Breast epithelium (tissue), 4 donors: ENCODE measurements around the gene ASTN2. TPM values are rescaled to one million over a fixed set of nuclear protein-coding genes. Genes with fewer than 3 reads are reported as not detected.
A peak's percentile ranks its signal among the peaks of the same experiment; 100 is the strongest.

ENCODE experiments used
- DNase-seq, 2 donors: peaks; one replicate each; pipeline ENCODE4 v3.0.0-alpha.2; 2019; ENCODE audit warnings: low spot score in 2 of 2
- H3K27ac ChIP-seq, 2 donors: fragments of 200-600 bp; sonication (generic) in 1 of 2; one replicate each; pipeline ENCODE4 v1.5.1; 2016 to 2019; ENCODE audit warnings: mild to moderate bottlenecking in 1 of 2
- H3K27me3 ChIP-seq, 2 donors: fragments of 200-600 bp; sonication (generic) in 1 of 2; one replicate each; pipeline versions ENCODE4 v1.5.1 to v1.6.0; 2017 to 2019; ENCODE audit warnings: control low read depth in 1 of 2, mild to moderate bottlenecking in 1 of 2
- H3K36me3 ChIP-seq: fragments of 200-600 bp; one replicate; pipeline ENCODE4 v1.5.1; 2019
- H3K4me1 ChIP-seq, 2 donors: fragments of 200-600 bp; sonication (generic); one replicate each; pipeline ENCODE4 v1.5.1; 2016 to 2019; ENCODE audit warnings: control low read depth in 1 of 2
- H3K4me3 ChIP-seq, 3 donors: fragments of 200-600 bp; sonication (generic); 1 replicate in 2 of 3; 2 replicates in 1 of 3; pipeline ENCODE4 v1.5.1; 2016 to 2019; ENCODE audit warnings: mild to moderate bottlenecking in 3 of 3, moderate library complexity in 2 of 3
- H3K9me3 ChIP-seq, 2 donors: fragments of 200-600 bp; sonication (generic) in 1 of 2; one replicate each; pipeline ENCODE4 v1.5.1; 2016 to 2019; ENCODE audit warnings: control low read depth in 1 of 2
- CTCF ChIP-seq, 3 donors: fragments of 450-650 bp; IDR thresholded peaks; one replicate each; pipeline ENCODE4 v1.5.1; 2016 to 2017; ENCODE audit warnings: antibody characterized with exemption in 3 of 3, mild to moderate bottlenecking in 3 of 3, moderate library complexity in 3 of 3
- POLR2A ChIP-seq: fragments of 450-650 bp; IDR thresholded peaks from one replicate; pipeline ENCODE4 v1.6.1; 2016; ENCODE audit warnings: antibody characterized with exemption, mild to moderate bottlenecking, moderate library complexity
- POLR2AphosphoS5 ChIP-seq, 3 donors: sonication (generic); formaldehyde crosslinking; IDR thresholded peaks; one replicate each; pipeline ENCODE4 v1.6.1; 2017; ENCODE audit warnings: antibody characterized with exemption in 3 of 3
- intact Hi-C: fragments of 100-400 bp; cut with DNase I; formaldehyde crosslinking; loops from one replicate; pipeline ENCODE4 v1.15.1; 2023; ENCODE audit warnings: low total_unique reads
- total RNA-seq, 3 donors: library from RNA; depleted of rRNA; stranded (reverse); fragments of >200 nt; gene quantifications; one replicate each; pipeline ENCODE4 v1.1.0, GENCODE V29; 2016

ASTN2 gene
- total RNA-seq, 3 donors from 2014 or later: 9.1 to 13.8 (median 9.8) TPM

GRCh38 chr9:116476002-116476401, 938.9 kb downstream of the ASTN2 start:
- TF ChIP-seq POLR2A (no peak), POLR2AphosphoS5 (IDR thresholded peaks at IDR 0.05) (no peak), CTCF (IDR thresholded peaks at IDR 0.05) (no peak)
- Histone ChIP-seq H3K36me3 (no peaks in the 10 kb centered on the region), H3K4me3 (no peak overlapping the region), H3K9me3 (no peaks in the 10 kb centered on the region), H3K27me3 (no peaks in the 10 kb centered on the region), H3K4me1 (no peaks in the 10 kb centered on the region), H3K27ac (no peak overlapping the region)
- intact Hi-C loops: no loop called here
- no peak for DNase-seq

- Histone ChIP-seq H3K9me3 (no peaks in the 10 kb centered on the region), H3K4me1 (no peaks in the 10 kb centered on the region), H3K27me3 (no peaks in the 10 kb centered on the region), H3K27ac (no peak overlapping the region), H3K36me3 (no peaks in the 10 kb centered on the region), H3K4me3 (no peak overlapping the region)
- no peak for TF ChIP-seq POLR2A
- no peak for TF ChIP-seq POLR2AphosphoS5 (IDR thresholded peaks at IDR 0.05)
- no peak for TF ChIP-seq CTCF (IDR thresholded peaks at IDR 0.05)
- no peak for DNase-seq
- intact Hi-C loops: no loop called here
Observed at GRCh38 chr9:116475201-116475600, 939.7 kb downstream of the ASTN2 start.

- no peaks in the 10 kb centered on the region for H3K4me1 ChIP-seq
- DNase-seq: no peak
- intact Hi-C loops: no loop called here
- H3K36me3 ChIP-seq: no peaks in the 10 kb centered on the region
- no peaks in the 10 kb centered on the region for H3K27me3 ChIP-seq
- TF ChIP-seq POLR2A: no peak
- no peak for TF ChIP-seq POLR2AphosphoS5 (IDR thresholded peaks at IDR 0.05)
- TF ChIP-seq CTCF (IDR thresholded peaks at IDR 0.05): no peak
- H3K9me3 ChIP-seq: no peaks in the 10 kb centered on the region
- H3K4me3 ChIP-seq: no peak overlapping the region
- peak overlapping the region in 1 of 2 donors; percentile 42 for H3K27ac ChIP-seq
Observed at GRCh38 chr9:116471944-116472506, 942.8 kb downstream of the ASTN2 start.

- H3K27me3 ChIP-seq: no peaks in the 10 kb centered on the region
- TF ChIP-seq POLR2A (no peak), POLR2AphosphoS5 (IDR thresholded peaks at IDR 0.05) (no peak), CTCF (IDR thresholded peaks at IDR 0.05) (no peak)
- intact Hi-C loops: no loop called here
- H3K9me3 ChIP-seq: no peaks in the 10 kb centered on the region
- no peaks in the 10 kb centered on the region for H3K4me1 ChIP-seq
- H3K27ac ChIP-seq: peak overlapping the region; percentile 5 to 62
- H3K36me3 ChIP-seq: no peaks in the 10 kb centered on the region
- H3K4me3 ChIP-seq: peak overlapping the region in 1 of 3 donors; percentile 13
- no peak for DNase-seq
Observed at GRCh38 chr9:116471093-116471906, 943.6 kb downstream of the ASTN2 start.

- Histone ChIP-seq H3K4me1 (no peaks in the 10 kb centered on the region), H3K27me3 (no peaks in the 10 kb centered on the region), H3K4me3 (no peak overlapping the region), H3K9me3 (no peaks in the 10 kb centered on the region), H3K27ac (no peak overlapping the region), H3K36me3 (no peaks in the 10 kb centered on the region)
- TF ChIP-seq POLR2A: no peak
- no peak for TF ChIP-seq CTCF (IDR thresholded peaks at IDR 0.05)
- TF ChIP-seq POLR2AphosphoS5 (IDR thresholded peaks at IDR 0.05): no peak
- DNase-seq: no peak
- intact Hi-C loops: no loop called here
Observed at GRCh38 chr9:116468793-116469527, 945.9 kb downstream of the ASTN2 start.
